IMR-90 (cell line): Measurements from ENCODE around the gene UTRN. TPM values are rescaled to one million over a fixed set of nuclear protein-coding genes. Genes with fewer than 3 reads are reported as not detected.

ENCODE experiments used
- ATAC-seq: fragments of 200-7000 bp; cut with Tn5 transposase; 2 replicates; pipeline ENCODE4 v1.9.1; 2020; ENCODE audit warnings: low read depth, mild to moderate bottlenecking, moderate library complexity
- BruUV-seq: library from RNA; stranded (reverse); fragments of 400-500 nt; replicated peaks from 2 replicates; lab custom pipeline; 2021; lab: Mats Ljungman, UMichigan
- CTCF ChIA-PET: fragments of 300-600 bp; formaldehyde crosslinking; extraction: SDS; loops from one replicate; lab custom pipeline; 2021; ENCODE audit warnings: antibody characterized with exemption; lab: Yijun Ruan, JAX
- POLR2A ChIA-PET: fragments of 300-600 bp; sonication (Branson Sonifier 250); formaldehyde crosslinking; loops from one replicate; lab custom pipeline; 2022; ENCODE audit warnings: antibody characterized with exemption; ENCODE audit not compliant: unreplicated experiment; lab: Charles Lee
- DNase-seq: peaks from one replicate; pipeline ENCODE4 v3.0.0; 2013
- H2AFZ ChIP-seq: replicated peaks from 2 replicates; pipeline ENCODE3; 2013; ENCODE audit warnings: low read length, mild to moderate bottlenecking; ENCODE audit not compliant: poor library complexity
- H2AK5ac ChIP-seq: 2 replicates; pipeline ENCODE4 v1.6.1; 2013; ENCODE audit warnings: low read depth, low read length, inconsistent platforms
- H2AK9ac ChIP-seq: replicated peaks from 2 replicates; pipeline ENCODE3; 2013; ENCODE audit warnings: mild to moderate bottlenecking, low read depth, low read length, moderate library complexity; ENCODE audit not compliant: poor library complexity
- H2BK120ac ChIP-seq: 2 replicates; pipeline ENCODE4 v1.6.1; 2013; ENCODE audit warnings: low read depth, low read length, inconsistent platforms
- H2BK15ac ChIP-seq: 3 replicates; pipeline ENCODE4 v1.6.1; 2013; ENCODE audit warnings: low read depth, low read length, inconsistent platforms
- H2BK20ac ChIP-seq: 2 replicates; pipeline ENCODE4 v1.6.1; 2013; ENCODE audit warnings: low read depth, mild to moderate bottlenecking, inconsistent platforms, low read length, moderate library complexity
- H2BK5ac ChIP-seq: 2 replicates; pipeline ENCODE4 v1.6.1; 2013; ENCODE audit warnings: mild to moderate bottlenecking, low read depth, low read length, inconsistent platforms; ENCODE audit not compliant: poor library complexity, severe bottlenecking
- H3K14ac ChIP-seq: replicated peaks from 2 replicates; pipeline ENCODE4 v1.6.1; 2013; ENCODE audit warnings: low read depth, low read length, inconsistent platforms
- H3K18ac ChIP-seq: 2 replicates; pipeline ENCODE4 v1.6.1; 2013; ENCODE audit warnings: low read depth, low read length, control low read depth
- H3K23ac ChIP-seq: 2 replicates; pipeline ENCODE4 v1.6.1; 2013; ENCODE audit warnings: low read depth, low read length, inconsistent platforms
- H3K27ac ChIP-seq: 2 replicates; pipeline ENCODE4 v1.5.1; 2013; ENCODE audit warnings: mild to moderate bottlenecking, control low read depth, low read length; ENCODE audit not compliant: insufficient read depth
- H3K27me3 ChIP-seq: 2 replicates; pipeline ENCODE4 v1.6.1; 2013; ENCODE audit warnings: low read length; ENCODE audit not compliant: control insufficient read depth, insufficient read depth
- H3K36me3 ChIP-seq: 2 replicates; pipeline ENCODE4 v1.6.1; 2013; ENCODE audit warnings: low read length, mixed read lengths; ENCODE audit not compliant: control insufficient read depth, insufficient read depth
- H3K4ac ChIP-seq: 2 replicates; pipeline ENCODE4 v1.6.1; 2013; ENCODE audit warnings: low read depth, low read length, inconsistent platforms
- H3K4me1 ChIP-seq: 2 replicates; pipeline ENCODE4 v1.6.1; 2013; ENCODE audit warnings: low read length, mixed read lengths; ENCODE audit not compliant: control insufficient read depth, insufficient read depth
- H3K4me2 ChIP-seq: 2 replicates; pipeline ENCODE4 v1.6.1; 2013; ENCODE audit warnings: low read depth, mild to moderate bottlenecking, control low read depth, low read length, moderate library complexity
- H3K4me3 ChIP-seq: 2 replicates; pipeline ENCODE4 v1.5.1; 2013; ENCODE audit warnings: low read depth, mild to moderate bottlenecking, control low read depth, low read length, moderate library complexity; ENCODE audit not compliant: insufficient read depth
- H3K56ac ChIP-seq: 2 replicates; pipeline ENCODE4 v1.6.1; 2013; ENCODE audit warnings: low read length, inconsistent platforms; ENCODE audit not compliant: insufficient read depth; ENCODE audit errors: extremely low read depth
- H3K79me1 ChIP-seq, 2 experiments: 2 replicates each; pipeline ENCODE4 v1.6.1; 2013; ENCODE audit warnings: low read length in 2 of 2, inconsistent platforms in 1 of 2, low read depth in 1 of 2
- H3K9ac ChIP-seq: 2 replicates; pipeline ENCODE4 v1.6.1; 2013; ENCODE audit warnings: low read depth, low read length, control low read depth
- H3K9me1 ChIP-seq: 2 replicates; pipeline ENCODE4 v1.6.1; 2013; ENCODE audit warnings: low read length, inconsistent platforms; ENCODE audit not compliant: insufficient read depth
- H3K9me3 ChIP-seq: 2 replicates; pipeline ENCODE4 v1.6.1; 2013; ENCODE audit warnings: low read length; ENCODE audit not compliant: control insufficient read depth, insufficient read depth
- H4K20me1 ChIP-seq: 2 replicates; pipeline ENCODE4 v1.6.1; 2013; ENCODE audit warnings: low read length, inconsistent platforms; ENCODE audit not compliant: insufficient read depth
- H4K5ac ChIP-seq: 2 replicates; pipeline ENCODE4 v1.6.1; 2013; ENCODE audit warnings: mild to moderate bottlenecking, low read depth, low read length, control low read depth
- H4K8ac ChIP-seq, 2 experiments: 2 replicates each; pipeline ENCODE4 v1.6.1; 2013; ENCODE audit warnings: low read depth in 2 of 2, low read length in 2 of 2, control low read depth in 1 of 2, inconsistent platforms in 1 of 2
- H4K91ac ChIP-seq: 2 replicates; pipeline ENCODE4 v1.6.1; 2013; ENCODE audit warnings: low read depth, low read length, inconsistent platforms; ENCODE audit not compliant: insufficient read depth
- BHLHE40 ChIP-seq: fragments of 150-350 bp; IDR thresholded peaks from 2 replicates; pipeline ENCODE4 v1.6.1; 2016; ENCODE audit warnings: mild to moderate bottlenecking, low read depth, low read length
- CEBPB ChIP-seq: IDR thresholded peaks from 2 replicates; pipeline ENCODE4 v1.6.1; 2012; ENCODE audit warnings: low read depth, low read length, improper control_type of control experiment
- CHD1 ChIP-seq: IDR thresholded peaks from 2 replicates; pipeline ENCODE4 v1.6.1; 2012; ENCODE audit warnings: low read depth, low read length, improper control_type of control experiment
- CTCF ChIP-seq: conservative IDR thresholded peaks from 2 replicates; pipeline ENCODE4 v1.5.1; 2012; ENCODE audit warnings: mild to moderate bottlenecking, low read depth, low read length, improper control_type of control experiment
- FOS ChIP-seq: fragments of 150-350 bp; IDR thresholded peaks from 2 replicates; pipeline ENCODE4 v1.6.1; 2016; ENCODE audit warnings: low read depth, low read length
- MAZ ChIP-seq: IDR thresholded peaks from 2 replicates; pipeline ENCODE4 v1.6.1; 2012; ENCODE audit warnings: low read depth, mild to moderate bottlenecking, low read length, improper control_type of control experiment, moderate library complexity, borderline replicate concordance
- MXI1 ChIP-seq: IDR thresholded peaks from 2 replicates; pipeline ENCODE4 v1.6.1; 2012; ENCODE audit warnings: low read depth, mild to moderate bottlenecking, low read length, moderate library complexity, borderline replicate concordance
- NFE2L2 ChIP-seq: fragments of 150-350 bp; IDR thresholded peaks from 2 replicates; pipeline ENCODE4 v1.6.1; 2016; ENCODE audit warnings: low read depth, mild to moderate bottlenecking, low read length
- POLR2A ChIP-seq: IDR thresholded peaks from 2 replicates; pipeline ENCODE4 v1.6.1; 2012; ENCODE audit warnings: mild to moderate bottlenecking, low read depth, low read length
- RAD21 ChIP-seq: IDR thresholded peaks from 2 replicates; pipeline ENCODE4 v1.6.1; 2012; ENCODE audit warnings: low read length, improper control_type of control experiment
- RCOR1 ChIP-seq: IDR thresholded peaks from 2 replicates; pipeline ENCODE4 v1.6.1; 2012; ENCODE audit warnings: mild to moderate bottlenecking, low read length, improper control_type of control experiment; ENCODE audit not compliant: insufficient replicate concordance
- RFX5 ChIP-seq: IDR thresholded peaks from 2 replicates; pipeline ENCODE4 v1.8.0; 2012; ENCODE audit warnings: low read depth, mild to moderate bottlenecking, low read length, moderate library complexity
- USF2 ChIP-seq: fragments of 150-350 bp; IDR thresholded peaks from 2 replicates; pipeline ENCODE4 v1.6.1; 2017; ENCODE audit warnings: mild to moderate bottlenecking, antibody characterized with exemption, low read length, low read depth
- WGBS, 2 experiments: methylation state at CpG; one replicate each; pipeline versions ENCODE4 v1.1.5 to v1.1.7; 2013; ENCODE audit warnings: missing lambda C conversion rate in 2 of 2; ENCODE audit not compliant: insufficient read length in 1 of 2; ENCODE audit errors: extremely low coverage in 2 of 2; 5-methylcytosine and 5-hydroxymethylcytosine counted together
- dilution Hi-C: fragments of 300-500 bp; cut with HindIII; formaldehyde crosslinking; loops from one replicate; pipeline ENCODE4 v1.14.3; 2018; ENCODE audit warnings: low sequenced_read_pairs; ENCODE audit not compliant: unreplicated experiment
- in situ Hi-C: fragments of 300-500 bp; cut with MboI; formaldehyde crosslinking; loops from 3 replicates; pipeline ENCODE4 v1.14.3; 2019; ENCODE audit warnings: low sequenced_read_pairs, inconsistent platforms, mixed read lengths
- intact Hi-C: fragments of 100-400 bp; cut with micrococcal nuclease; formaldehyde crosslinking; loops from 2 replicates; pipeline ENCODE4 v1.10.0; 2022
- polyA plus RNA-seq, 3 experiments: library from polyadenylated mRNA; depleted of rRNA; stranded (reverse); fragments of >200 nt; gene quantifications; 2 replicates each; pipeline ENCODE4 v1.2.3, GENCODE V29; 2012; ENCODE audit warnings: low replicate concordance in 1 of 3
- total RNA-seq: library from RNA; depleted of rRNA; stranded (reverse); fragments of >200 nt; gene quantifications from 2 replicates; pipeline ENCODE4 v1.2.3, GENCODE V29; 2012

Gene UTRN
- total and polyA plus RNA-seq, 2 of the 4 experiments (the other 2 are of a cell fraction), result 17.3 to 83.5 TPM

GRCh38 chr6:144298194-144298593 is 13.1 kb downstream of the UTRN start:
- Histone ChIP-seq H2AK9ac (no peak overlapping the region), H3K27me3 (no peaks in the 10 kb centered on the region), H3K23ac (no peak overlapping the region), H3K18ac (no peak overlapping the region), H3K56ac (no peak overlapping the region), H4K5ac (no peak overlapping the region), H2AFZ (no peak overlapping the region), H3K9me1 (peaks cover 13% of the 10 kb centered on the region), H4K8ac (no peak overlapping the region), H2BK15ac (no peak overlapping the region), H4K20me1 (peaks cover 5% of the 10 kb centered on the region; the same call in 1 of the 2 replicates), H3K4ac (no peak overlapping the region), H3K4me1 (peaks cover 15% of the 10 kb centered on the region), H2AK5ac (no peak overlapping the region), H3K36me3 (peaks cover 5% of the 10 kb centered on the region), H3K4me3 (no peak overlapping the region), H4K91ac (no peak overlapping the region), H3K4me2 (no peak overlapping the region), H3K27ac (no peak overlapping the region), H2BK5ac (no peak overlapping the region), H3K9ac (no peak overlapping the region), H3K9me3 (no peaks in the 10 kb centered on the region), H2BK20ac (no peak overlapping the region), H2BK120ac (no peak overlapping the region), H3K79me1 (peaks cover 53 to 74% of the 10 kb centered on the region in 2 experiments), H3K14ac (no peak overlapping the region)
- DNase-seq, result no peak
- in situ Hi-C loops (no loop called here), intact Hi-C loops (no loop called here), dilution Hi-C loops (no loop called here)
- no peak for ATAC-seq
- BruUV-seq, result no TSS peak
- ChIA-PET CTCF (interaction anchor here (0.9 kb wide), 1 partner anchor 184 kb away, joined by 3 read pairs; no protein-coding TSS in a partner anchor), POLR2A (no interaction called here)
- TF ChIP-seq RAD21 (no peak), MAZ (no peak), CTCF (no peak), RFX5 (no peak), BHLHE40 (no peak), MXI1 (no peak), POLR2A (no peak), FOS (no peak), CHD1 (no peak), USF2 (no peak), NFE2L2 (no peak), CEBPB (no peak), RCOR1 (no peak)
- no CpG with 5 or more reads among the region's 5 CpGs for WGBS, 2 experiments
